GM12878 (cell line): ENCODE data around the gene NDUFA12. TPM values are rescaled to one million over a fixed set of nuclear protein-coding genes. Genes with fewer than 3 reads are reported as not detected.

ENCODE experiments used
- ATAC-seq: fragments of 200-7000 bp; cut with Tn5 transposase; 3 replicates; pipeline ENCODE4 v1.9.1; 2020; ENCODE audit warnings: mild to moderate bottlenecking, moderate library complexity
- BruUV-seq: library from RNA; stranded (reverse); fragments of 400-500 nt; replicated peaks from 2 replicates; lab custom pipeline; 2021; lab: Mats Ljungman, UMichigan
- CTCF ChIA-PET: fragments of 300-600 bp; sonication (Branson Sonifier 250); formaldehyde crosslinking; extraction: SDS; loops from one replicate; lab custom pipeline; 2021; ENCODE audit warnings: inconsistent platforms; lab: Yijun Ruan, JAX
- POLR2A ChIA-PET: fragments of 350-600 bp; formaldehyde crosslinking; extraction: SDS; loops from one replicate; lab custom pipeline; 2021; ENCODE audit warnings: inconsistent platforms; lab: Charles Lee
- RAD21 ChIA-PET: fragments of 300-600 bp; sonication (Branson Sonifier 250); formaldehyde crosslinking; loops from one replicate; lab custom pipeline; 2023; ENCODE audit warnings: antibody characterized with exemption; ENCODE audit not compliant: unreplicated experiment; lab: Charles Lee
- SMC1A ChIA-PET: fragments of 300-600 bp; sonication (Branson Sonifier 250); formaldehyde crosslinking; loops from one replicate; lab custom pipeline; 2023; ENCODE audit not compliant: unreplicated experiment, uncharacterized antibody; lab: Charles Lee
- DNase-seq: peaks from one replicate; pipeline ENCODE4 v3.0.0-alpha.2; 2011; ENCODE audit warnings: low read depth, low spot score
- FAIRE-seq: peaks from 3 replicates; lab custom pipeline; 2011; peaks lifted over from hg19 to GRCh38; lab: Jason Lieb, UNC
- H2AFZ ChIP-seq: 2 replicates; pipeline ENCODE4 v1.6.0; 2011; ENCODE audit warnings: low read depth, low read length, control low read depth; ENCODE audit not compliant: control insufficient read depth
- H3K27ac ChIP-seq: 2 replicates; pipeline ENCODE4 v1.5.1; 2011; ENCODE audit warnings: control low read depth; ENCODE audit not compliant: control insufficient read depth, insufficient read depth
- H3K27me3 ChIP-seq, 2 experiments: replicated peaks in 1 of 2; 2 replicates each; pipeline versions ENCODE4 v1.6.0 to v1.6.1; 2011; ENCODE audit warnings: low read length in 1 of 2; ENCODE audit not compliant: control insufficient read depth in 2 of 2, insufficient read depth in 2 of 2
- H3K36me3 ChIP-seq, 2 experiments: 2 replicates each; pipeline ENCODE4 v1.5.1; 2011; ENCODE audit warnings: low read length in 1 of 2; ENCODE audit not compliant: control insufficient read depth in 2 of 2, insufficient read depth in 2 of 2
- H3K4me1 ChIP-seq: 2 replicates; pipeline ENCODE4 v1.6.1; 2011; ENCODE audit warnings: mild to moderate bottlenecking, low read length, moderate library complexity, mixed read lengths; ENCODE audit not compliant: control insufficient read depth, insufficient read depth
- H3K4me2 ChIP-seq: 2 replicates; pipeline ENCODE4 v1.6.0; 2011; ENCODE audit warnings: control low read depth; ENCODE audit not compliant: control insufficient read depth, insufficient read depth
- H3K4me3 ChIP-seq: fragments of 200-600 bp; sonication (generic); 2 replicates; pipeline ENCODE4 v1.5.1; 2016
- H3K79me2 ChIP-seq: 2 replicates; pipeline ENCODE4 v1.6.0; 2011; ENCODE audit warnings: low read length; ENCODE audit not compliant: control insufficient read depth, insufficient read depth
- H3K9ac ChIP-seq: 2 replicates; pipeline ENCODE4 v1.8.0; 2011; ENCODE audit warnings: low read length, control low read depth, mixed read lengths; ENCODE audit not compliant: control insufficient read depth, insufficient read depth
- H3K9me3 ChIP-seq: replicated peaks from 3 replicates; pipeline ENCODE4 v1.5.1; 2011; ENCODE audit warnings: mild to moderate bottlenecking, low read length; ENCODE audit not compliant: control insufficient read depth, insufficient read depth
- H4K20me1 ChIP-seq: 2 replicates; pipeline ENCODE4 v1.6.0; 2011; ENCODE audit not compliant: control insufficient read depth, insufficient read depth
- EED ChIP-seq: sonication (generic); IDR thresholded peaks from 2 replicates; pipeline ENCODE4 v1.6.1; 2016; ENCODE audit warnings: antibody characterized with exemption, low read depth
- EGR1 ChIP-seq, 2 experiments: IDR thresholded peaks; 1 replicate in 1 of 2; 2 replicates in 1 of 2; pipeline ENCODE4 v1.6.1; 2011 to 2012; ENCODE audit warnings: low read depth in 2 of 2, low read length in 2 of 2, borderline replicate concordance in 1 of 2, mild to moderate bottlenecking in 1 of 2, moderate library complexity in 1 of 2
- FOXM1 ChIP-seq: IDR thresholded peaks from 2 replicates; pipeline ENCODE4 v1.6.1; 2012; ENCODE audit warnings: low read depth, mild to moderate bottlenecking, inconsistent platforms, low read length, moderate library complexity
- GABPA ChIP-seq: IDR thresholded peaks from 2 replicates; pipeline ENCODE4 v1.6.1; 2014; ENCODE audit warnings: antibody characterized with exemption, low read depth, mild to moderate bottlenecking, inconsistent platforms
- HDAC2 ChIP-seq: fragments of 200-600 bp; sonication (generic); IDR thresholded peaks from 2 replicates; pipeline ENCODE4 v1.6.1; 2017
- JUND ChIP-seq: IDR thresholded peaks from 2 replicates; pipeline ENCODE4 v1.6.1; 2012; ENCODE audit warnings: low read depth, mild to moderate bottlenecking, low read length, improper control_type of control experiment, moderate library complexity
- MEF2A ChIP-seq: IDR thresholded peaks from 2 replicates; pipeline ENCODE4 v1.6.1; 2011; ENCODE audit warnings: low read depth, mild to moderate bottlenecking, low read length, moderate library complexity; ENCODE audit not compliant: insufficient read depth
- MEF2B ChIP-seq: fragments of 450-650 bp; IDR thresholded peaks from 2 replicates; pipeline ENCODE4 v1.6.1; 2018; ENCODE audit warnings: mild to moderate bottlenecking, moderate library complexity; ENCODE audit not compliant: partially characterized antibody, poor library complexity, severe bottlenecking
- MXI1 ChIP-seq: fragments of 150-350 bp; IDR thresholded peaks from 2 replicates; pipeline ENCODE4 v1.6.1; 2011; ENCODE audit warnings: low read depth, mild to moderate bottlenecking, inconsistent platforms, low read length, improper control_type of control experiment
- NBN ChIP-seq: fragments of 450-650 bp; IDR thresholded peaks from 2 replicates; pipeline ENCODE4 v1.6.1; 2016
- NFIC ChIP-seq: IDR thresholded peaks from 2 replicates; pipeline ENCODE4 v1.6.1; 2012; ENCODE audit warnings: low read depth, mild to moderate bottlenecking, inconsistent platforms, low read length, moderate library complexity
- NFYB ChIP-seq: IDR thresholded peaks from 2 replicates; pipeline ENCODE4 v1.6.1; 2011; ENCODE audit warnings: low read depth, mild to moderate bottlenecking, low read length, improper control_type of control experiment, moderate library complexity; ENCODE audit not compliant: insufficient read depth
- TARDBP ChIP-seq: IDR thresholded peaks from 2 replicates; pipeline ENCODE4 v1.6.1; 2016; ENCODE audit warnings: borderline replicate concordance
- TCF3 ChIP-seq: IDR thresholded peaks from 2 replicates; pipeline ENCODE4 v1.6.1; 2012; ENCODE audit warnings: low read depth, mild to moderate bottlenecking, low read length, borderline replicate concordance; ENCODE audit not compliant: insufficient read depth
- YBX1 ChIP-seq: fragments of 450-650 bp; IDR thresholded peaks from 2 replicates; pipeline ENCODE4 v1.6.1; 2016; ENCODE audit warnings: antibody characterized with exemption
- ZNF384 ChIP-seq: IDR thresholded peaks from 2 replicates; pipeline ENCODE4 v1.6.1; 2012; ENCODE audit warnings: low read depth, mild to moderate bottlenecking, low read length, improper control_type of control experiment, borderline replicate concordance
- WGBS: methylation state at CpG from one replicate; pipeline ENCODE4 v1.1.6; 2016; ENCODE audit warnings: low lambda C conversion rate; ENCODE audit not compliant: insufficient replicate concordance, insufficient coverage; ENCODE audit errors: missing lambda C conversion rate; 5-methylcytosine and 5-hydroxymethylcytosine counted together
- in situ Hi-C: fragments of 300-500 bp; cut with MboI; formaldehyde crosslinking; loops from 9 replicates; pipeline ENCODE4 v1.14.3; 2018; ENCODE audit warnings: mixed read lengths
- intact Hi-C: fragments of 100-400 bp; cut with micrococcal nuclease; formaldehyde crosslinking; loops from one replicate; pipeline ENCODE4 v1.14.2; 2022; ENCODE audit not compliant: unreplicated experiment
- polyA plus RNA-seq, 11 experiments: library from polyadenylated mRNA; depleted of rRNA in 4 of 11; unstranded in 6 of 11; stranded (reverse) in 5 of 11; fragments of >200 nt; fragmentation: Nextera tagmentation in 4 of 11; fragmentation: Illumina TruSeq in 1 of 11; extraction: Ambion mirVana in 4 of 11; extraction: Trizol in 1 of 11; gene quantifications; 1 replicate in 1 of 11; 2 replicates in 10 of 11; pipeline versions ENCODE4 v1.2.1 to v1.2.3, GENCODE V29; 2011 to 2016; ENCODE audit warnings: inconsistent platforms in 2 of 11, missing spikeins in 2 of 11, low read depth in 1 of 11
- total RNA-seq, 4 experiments: library from RNA; depleted of rRNA in 3 of 4; stranded (reverse); fragments of >200 nt in 3 of 4; fragmentation: Illumina TruSeq in 1 of 4; extraction: Trizol in 1 of 4; gene quantifications; 2 replicates each; pipeline versions ENCODE4 v1.2.1 to v1.2.3, GENCODE V29; 2013 to 2021
- TF ChIP-seq, protein P1 (sequence below): fragments of 450-650 bp; IDR thresholded peaks from 2 replicates; pipeline ENCODE4 v1.6.1; 2017; ENCODE audit warnings: antibody characterized with exemption, mild to moderate bottlenecking, moderate library complexity
- TF ChIP-seq, protein P2 (sequence below): fragments of 450-650 bp; IDR thresholded peaks from 2 replicates; pipeline ENCODE4 v1.6.1; 2016; ENCODE audit warnings: mild to moderate bottlenecking

NDUFA12 gene
- total and polyA plus RNA-seq, 10 of the 15 experiments (the other 5 are each of a cell fraction or from before 2014, with no cell fraction given) = 141 to 1,021 (median 295) TPM

DNA sequence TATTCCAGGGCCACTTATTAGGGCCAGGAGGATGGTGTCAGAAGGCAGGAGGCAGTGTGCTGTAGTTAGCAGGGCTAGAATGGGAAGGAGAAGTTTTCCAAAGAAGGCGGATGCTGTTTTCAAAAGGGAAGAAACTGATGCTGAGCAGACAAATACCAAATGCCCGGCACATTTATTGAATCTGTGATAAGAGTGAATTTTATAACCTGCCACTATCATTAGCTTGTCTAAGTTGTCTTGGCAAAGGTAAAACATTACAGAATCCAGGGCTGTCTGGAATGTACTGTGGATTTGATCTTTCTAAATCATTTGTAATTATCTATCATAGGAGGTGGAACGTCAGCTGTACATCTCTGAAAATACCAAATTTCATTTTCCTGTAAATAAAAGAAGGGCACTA, 40.8 kb downstream of the NDUFA12 start:
- TF ChIP-seq, protein P1, sequence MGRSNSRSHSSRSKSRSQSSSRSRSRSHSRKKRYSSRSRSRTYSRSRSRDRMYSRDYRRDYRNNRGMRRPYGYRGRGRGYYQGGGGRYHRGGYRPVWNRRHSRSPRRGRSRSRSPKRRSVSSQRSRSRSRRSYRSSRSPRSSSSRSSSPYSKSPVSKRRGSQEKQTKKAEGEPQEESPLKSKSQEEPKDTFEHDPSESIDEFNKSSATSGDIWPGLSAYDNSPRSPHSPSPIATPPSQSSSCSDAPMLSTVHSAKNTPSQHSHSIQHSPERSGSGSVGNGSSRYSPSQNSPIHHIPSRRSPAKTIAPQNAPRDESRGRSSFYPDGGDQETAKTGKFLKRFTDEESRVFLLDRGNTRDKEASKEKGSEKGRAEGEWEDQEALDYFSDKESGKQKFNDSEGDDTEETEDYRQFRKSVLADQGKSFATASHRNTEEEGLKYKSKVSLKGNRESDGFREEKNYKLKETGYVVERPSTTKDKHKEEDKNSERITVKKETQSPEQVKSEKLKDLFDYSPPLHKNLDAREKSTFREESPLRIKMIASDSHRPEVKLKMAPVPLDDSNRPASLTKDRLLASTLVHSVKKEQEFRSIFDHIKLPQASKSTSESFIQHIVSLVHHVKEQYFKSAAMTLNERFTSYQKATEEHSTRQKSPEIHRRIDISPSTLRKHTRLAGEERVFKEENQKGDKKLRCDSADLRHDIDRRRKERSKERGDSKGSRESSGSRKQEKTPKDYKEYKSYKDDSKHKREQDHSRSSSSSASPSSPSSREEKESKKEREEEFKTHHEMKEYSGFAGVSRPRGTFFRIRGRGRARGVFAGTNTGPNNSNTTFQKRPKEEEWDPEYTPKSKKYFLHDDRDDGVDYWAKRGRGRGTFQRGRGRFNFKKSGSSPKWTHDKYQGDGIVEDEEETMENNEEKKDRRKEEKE = no peak
- TF ChIP-seq EGR1 (IDR thresholded peaks at IDR 0.05; ENCODE audit: borderline replicate concordance in 1 of 2, low read depth in 2 of 2, low read length in 2 of 2) (no peak), JUND (no peak), MXI1 (no peak), NBN (no peak), YBX1 (no peak), NFIC (no peak), MEF2B (no peak), NFYB (no peak), GABPA (no peak), TARDBP (no peak), FOXM1 (no peak), HDAC2 (no peak), EED (no peak), TCF3 (no peak), ZNF384 (no peak), MEF2A (no peak)
- TF ChIP-seq, protein P2, sequence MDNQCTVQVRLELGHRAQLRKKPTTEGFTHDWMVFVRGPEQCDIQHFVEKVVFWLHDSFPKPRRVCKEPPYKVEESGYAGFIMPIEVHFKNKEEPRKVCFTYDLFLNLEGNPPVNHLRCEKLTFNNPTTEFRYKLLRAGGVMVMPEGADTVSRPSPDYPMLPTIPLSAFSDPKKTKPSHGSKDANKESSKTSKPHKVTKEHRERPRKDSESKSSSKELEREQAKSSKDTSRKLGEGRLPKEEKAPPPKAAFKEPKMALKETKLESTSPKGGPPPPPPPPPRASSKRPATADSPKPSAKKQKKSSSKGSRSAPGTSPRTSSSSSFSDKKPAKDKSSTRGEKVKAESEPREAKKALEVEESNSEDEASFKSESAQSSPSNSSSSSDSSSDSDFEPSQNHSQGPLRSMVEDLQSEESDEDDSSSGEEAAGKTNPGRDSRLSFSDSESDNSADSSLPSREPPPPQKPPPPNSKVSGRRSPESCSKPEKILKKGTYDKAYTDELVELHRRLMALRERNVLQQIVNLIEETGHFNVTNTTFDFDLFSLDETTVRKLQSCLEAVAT = no peak
- Histone ChIP-seq H3K9me3 (no peaks in the 10 kb centered on the region), H3K9ac (no peak overlapping the region), H4K20me1 (no peaks in the 10 kb centered on the region), H3K4me1 (no peaks in the 10 kb centered on the region), H3K79me2 (no peaks in the 10 kb centered on the region), H3K27ac (no peak overlapping the region), H2AFZ (no peak overlapping the region), H3K4me2 (no peak overlapping the region), H3K27me3 (no peaks in the 10 kb centered on the region), H3K4me3 (no peak overlapping the region), H3K36me3 (no peaks in the 10 kb centered on the region)
- 52% methylated on average over 3 of the region's 3 CpGs for WGBS
- in situ Hi-C loops (no loop called here), intact Hi-C loops (no loop called here)
- CTCF ChIA-PET = interaction anchor here (0.8 to 1.0 kb wide), 2 partner anchors 87 to 681 kb away, joined by 3 to 4 read pairs; no protein-coding TSS in a partner anchor
- POLR2A ChIA-PET = no interaction called here
- SMC1A ChIA-PET = interaction anchor here (1.1 kb wide), 1 partner anchor 50 kb away, joined by 3 read pairs; no protein-coding TSS in a partner anchor
- DNase-seq = no peak
- BruUV-seq = no TSS peak
- RAD21 ChIA-PET = no interaction called here
- no peak for FAIRE-seq
- ATAC-seq = no peak
